ENCODE measurements around the gene BAG5. TPM values are rescaled to one million over a fixed set of nuclear protein-coding genes. Genes with fewer than 3 reads are reported as not detected.

Gene BAG5
- total RNA-seq, 1 experiment from 2014 or later: 36.5 TPM

- intact Hi-C loops (cut with micrococcal nuclease; ENCODE audit: unreplicated experiment): no loop called here
- no peak overlapping the region for H3K27ac Mint-ChIP-seq (ENCODE audit: unreplicated experiment)
- no peaks in the 10 kb centered on the region for H3K27me3 Mint-ChIP-seq (ENCODE audit: unreplicated experiment)
- peaks cover 17% of the 10 kb centered on the region for H3K36me3 Mint-ChIP-seq (ENCODE audit: insufficient read depth, unreplicated experiment)
- no peaks in the 10 kb centered on the region for H3K9me3 Mint-ChIP-seq (ENCODE audit: low read depth, unreplicated experiment)
- CTCF ChIA-PET: interaction anchor here (1.0 kb wide), 1 partner anchor 23 kb away, joined by 3 read pairs; no protein-coding TSS in a partner anchor
- BruUV-seq (replicated peaks): no TSS peak
- no peak overlapping the region for H3K4me3 Mint-ChIP-seq (ENCODE audit: low read depth, unreplicated experiment)
- TF ChIP-seq, protein P1, sequence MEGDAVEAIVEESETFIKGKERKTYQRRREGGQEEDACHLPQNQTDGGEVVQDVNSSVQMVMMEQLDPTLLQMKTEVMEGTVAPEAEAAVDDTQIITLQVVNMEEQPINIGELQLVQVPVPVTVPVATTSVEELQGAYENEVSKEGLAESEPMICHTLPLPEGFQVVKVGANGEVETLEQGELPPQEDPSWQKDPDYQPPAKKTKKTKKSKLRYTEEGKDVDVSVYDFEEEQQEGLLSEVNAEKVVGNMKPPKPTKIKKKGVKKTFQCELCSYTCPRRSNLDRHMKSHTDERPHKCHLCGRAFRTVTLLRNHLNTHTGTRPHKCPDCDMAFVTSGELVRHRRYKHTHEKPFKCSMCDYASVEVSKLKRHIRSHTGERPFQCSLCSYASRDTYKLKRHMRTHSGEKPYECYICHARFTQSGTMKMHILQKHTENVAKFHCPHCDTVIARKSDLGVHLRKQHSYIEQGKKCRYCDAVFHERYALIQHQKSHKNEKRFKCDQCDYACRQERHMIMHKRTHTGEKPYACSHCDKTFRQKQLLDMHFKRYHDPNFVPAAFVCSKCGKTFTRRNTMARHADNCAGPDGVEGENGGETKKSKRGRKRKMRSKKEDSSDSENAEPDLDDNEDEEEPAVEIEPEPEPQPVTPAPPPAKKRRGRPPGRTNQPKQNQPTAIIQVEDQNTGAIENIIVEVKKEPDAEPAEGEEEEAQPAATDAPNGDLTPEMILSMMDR (IDR thresholded peaks at IDR 0.05; ENCODE audit: unreplicated experiment): no peak
- H3K4me1 Mint-ChIP-seq (ENCODE audit: low read depth, unreplicated experiment): peaks cover under 1% of the 10 kb centered on the region
- no peak for DNase-seq
Observed at GRCh38 chr14:103544388-103545218, 17.9 kb downstream of the BAG5 start.

- Mint-ChIP-seq H3K27ac (ENCODE audit: unreplicated experiment) (no peak overlapping the region), H3K36me3 (ENCODE audit: insufficient read depth, unreplicated experiment) (peaks cover 22% of the 10 kb centered on the region), H3K4me3 (ENCODE audit: low read depth, unreplicated experiment) (no peak overlapping the region), H3K27me3 (ENCODE audit: unreplicated experiment) (no peaks in the 10 kb centered on the region), H3K4me1 (ENCODE audit: low read depth, unreplicated experiment) (no peaks in the 10 kb centered on the region), H3K9me3 (ENCODE audit: low read depth, unreplicated experiment) (no peaks in the 10 kb centered on the region)
- CTCF ChIA-PET: no interaction called here
- no peak for DNase-seq
- no TSS peak for BruUV-seq (replicated peaks)
- intact Hi-C loops (cut with micrococcal nuclease; ENCODE audit: unreplicated experiment): no loop called here
- TF ChIP-seq, protein P1 (IDR thresholded peaks at IDR 0.05; ENCODE audit: unreplicated experiment): no peak
Observed at GRCh38 chr14:103543721-103544387, 18.6 kb downstream of the BAG5 start.

- no TSS peak for BruUV-seq (replicated peaks)
- Mint-ChIP-seq H3K9me3 (ENCODE audit: low read depth, unreplicated experiment) (no peaks in the 10 kb centered on the region), H3K36me3 (ENCODE audit: insufficient read depth, unreplicated experiment) (peaks cover 22% of the 10 kb centered on the region), H3K4me1 (ENCODE audit: low read depth, unreplicated experiment) (no peaks in the 10 kb centered on the region), H3K27me3 (ENCODE audit: unreplicated experiment) (no peaks in the 10 kb centered on the region), H3K4me3 (ENCODE audit: low read depth, unreplicated experiment) (no peak overlapping the region), H3K27ac (ENCODE audit: unreplicated experiment) (no peak overlapping the region)
- TF ChIP-seq, protein P1 (IDR thresholded peaks at IDR 0.05; ENCODE audit: unreplicated experiment): no peak
- no peak for DNase-seq
- intact Hi-C loops (cut with micrococcal nuclease; ENCODE audit: unreplicated experiment): no loop called here
- CTCF ChIA-PET: interaction anchor here (0.5 kb wide), 1 partner anchor 14 kb away, joined by 4 read pairs; the partner anchor contains the start of gene TRMT61A
Observed at GRCh38 chr14:103543140-103543539, 19.3 kb downstream of the BAG5 start.

DNA sequence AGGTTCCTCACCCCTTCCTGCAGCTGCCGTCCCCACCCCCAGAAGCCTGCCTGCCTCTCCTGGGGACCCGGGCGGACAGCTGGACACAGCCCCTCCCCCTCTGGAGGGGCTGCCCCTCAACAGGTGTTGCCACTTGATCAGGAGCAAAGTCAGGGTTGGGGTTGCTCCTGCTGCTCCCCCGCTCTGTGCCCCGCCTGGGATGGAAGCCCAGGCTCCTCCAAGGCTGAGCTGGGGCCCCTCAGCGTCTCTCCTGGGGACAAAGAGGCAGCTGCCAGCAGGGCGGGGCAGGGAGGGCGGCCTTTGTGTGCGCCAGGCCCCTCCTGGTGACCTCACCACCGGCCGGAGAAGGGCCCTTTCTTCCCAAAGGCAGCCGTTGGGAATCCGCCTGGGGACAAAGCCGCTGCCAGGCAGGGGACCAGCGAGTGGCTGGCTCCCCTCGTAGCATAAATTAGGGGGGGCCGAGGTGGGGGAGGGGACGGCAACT lies 19.8 kb downstream of the BAG5 start:
- Mint-ChIP-seq H3K27me3 (ENCODE audit: unreplicated experiment) (no peaks in the 10 kb centered on the region), H3K36me3 (ENCODE audit: insufficient read depth, unreplicated experiment) (peaks cover 27% of the 10 kb centered on the region), H3K27ac (ENCODE audit: unreplicated experiment) (no peak overlapping the region), H3K4me3 (ENCODE audit: low read depth, unreplicated experiment) (no peak overlapping the region), H3K4me1 (ENCODE audit: low read depth, unreplicated experiment) (no peaks in the 10 kb centered on the region), H3K9me3 (ENCODE audit: low read depth, unreplicated experiment) (no peaks in the 10 kb centered on the region)
- DNase-seq: peak; percentile 50
- TF ChIP-seq, protein P1 (IDR thresholded peaks at IDR 0.05; ENCODE audit: unreplicated experiment): no peak
- no TSS peak for BruUV-seq (replicated peaks)
- intact Hi-C loops (cut with micrococcal nuclease; ENCODE audit: unreplicated experiment): no loop called here
- CTCF ChIA-PET: interaction anchor here (0.5 kb wide), 1 partner anchor 14 kb away, joined by 4 read pairs; the partner anchor contains the start of gene TRMT61A

Measured in Calu3 (cell line).